GM18858 (cell line): ENCODE results near the gene GALNTL6.

ENCODE experiments used
- ATAC-seq: cut with Tn5 transposase; IDR thresholded peaks from one replicate; pipeline ENCODE4 v1.9.1; 2021; ENCODE audit not compliant: unreplicated experiment

The GALNTL6 gene

DNA sequence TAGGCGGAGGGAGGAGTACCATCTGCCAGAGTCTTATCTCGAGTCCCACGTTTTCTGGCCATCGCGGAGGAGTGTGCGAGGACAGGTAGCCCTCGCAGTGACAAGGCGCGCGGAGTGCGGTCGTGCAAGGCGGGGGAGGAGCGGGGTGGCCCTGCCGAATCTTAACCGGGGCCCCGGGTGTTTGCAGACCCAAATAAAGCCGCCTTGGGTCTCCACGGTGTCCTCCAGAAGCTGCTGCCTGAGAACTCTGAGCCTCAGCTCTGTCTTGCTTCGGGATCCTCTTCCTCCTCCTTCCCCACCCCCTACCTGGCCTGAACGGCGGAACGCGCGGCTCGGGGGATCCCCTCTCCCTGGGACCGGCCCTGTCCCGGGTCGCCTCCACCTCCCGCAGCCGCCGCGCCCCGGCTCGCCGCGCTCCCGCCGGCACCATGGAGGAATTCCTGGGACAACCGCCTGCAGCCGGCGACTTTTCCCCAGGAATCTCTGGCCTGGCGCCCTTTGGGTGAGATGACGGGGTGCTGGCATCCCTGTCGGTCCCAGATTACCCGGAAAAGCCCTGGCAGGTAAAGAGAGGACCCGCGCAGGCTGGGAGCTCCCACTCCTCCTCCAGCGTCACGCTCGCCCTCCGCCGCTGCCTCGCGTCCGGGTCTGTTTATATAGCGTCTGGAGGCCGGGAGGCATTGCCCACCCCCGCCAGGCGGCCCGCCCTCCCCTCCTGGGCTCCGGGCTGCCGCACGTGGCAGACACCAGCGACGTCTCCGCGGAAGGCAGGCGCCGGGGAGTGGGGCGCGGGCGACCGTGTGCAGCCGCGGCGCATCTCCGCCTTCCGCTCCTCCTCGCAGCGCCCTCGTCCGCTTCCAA lies at the start of gene GALNTL6:
Gene GALNTL6, plus strand, starts transcription at position 740 of the 861 bp plus-strand sequence.
- no peak for ATAC-seq

DNA sequence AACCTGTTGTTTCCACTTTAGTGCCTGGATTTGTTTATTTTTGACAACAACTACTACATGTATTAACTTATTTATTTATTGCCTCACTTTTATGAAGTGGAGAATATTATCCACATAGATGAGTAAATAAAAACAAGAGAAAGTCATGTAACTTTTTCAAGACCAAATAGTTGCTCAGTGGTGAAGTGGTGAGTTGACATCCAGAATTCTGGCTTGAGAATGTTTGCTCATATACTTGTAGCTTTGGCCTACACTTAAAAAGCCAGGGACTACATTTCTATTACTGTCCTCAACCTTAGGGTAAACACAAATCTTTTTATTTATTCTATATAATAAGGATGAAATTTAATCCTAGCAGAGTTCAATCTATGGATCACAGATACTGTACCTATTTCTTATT lies 47.7 kb upstream of the GALNTL6 start:
- ATAC-seq, result no peak

DNA sequence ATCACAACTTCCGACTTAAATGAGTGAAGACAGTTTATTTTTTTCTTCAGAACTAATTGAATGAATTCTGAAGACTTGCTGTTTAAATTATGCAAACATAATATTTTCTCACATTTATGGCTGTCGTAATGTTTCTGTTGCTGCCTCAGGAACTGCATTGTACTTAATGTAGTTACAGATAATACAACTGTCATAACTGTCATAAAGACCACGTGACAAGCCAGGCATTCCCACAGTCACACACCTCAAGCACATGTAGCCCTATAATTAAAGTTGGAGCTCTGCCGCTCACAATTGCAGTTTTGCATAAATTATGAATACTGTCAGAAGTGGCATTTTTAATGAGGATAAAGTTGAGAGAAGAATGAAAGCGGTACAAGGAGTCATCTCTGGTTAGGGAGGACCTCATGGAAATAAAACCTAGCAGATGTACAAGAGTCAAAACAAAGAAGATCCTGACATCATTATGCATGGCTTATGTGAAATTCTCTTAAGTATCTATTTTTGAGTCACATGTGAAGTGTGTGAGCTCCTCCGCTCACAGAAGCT lies 38.5 kb upstream of the GALNTL6 start:
- ATAC-seq, result no peak

DNA sequence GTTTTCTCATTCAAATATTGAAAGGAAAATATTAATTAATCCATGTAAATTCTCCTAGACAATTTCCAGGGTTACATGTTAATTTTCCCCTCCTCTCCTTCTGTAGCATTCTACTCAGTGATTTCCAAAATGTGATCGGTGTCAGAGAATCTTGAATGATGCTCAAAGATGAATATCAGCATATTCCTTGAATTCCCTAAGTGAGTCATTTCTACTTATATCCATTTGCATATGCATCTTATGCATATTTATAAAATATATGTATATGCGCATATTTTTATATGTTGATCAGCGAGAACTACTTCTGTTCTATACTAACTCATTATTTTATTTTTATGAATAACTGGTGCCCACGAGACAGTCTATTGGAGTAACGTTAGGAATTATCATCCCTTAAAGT lies 33.9 kb upstream of the GALNTL6 start:
- ATAC-seq, result no peak

DNA sequence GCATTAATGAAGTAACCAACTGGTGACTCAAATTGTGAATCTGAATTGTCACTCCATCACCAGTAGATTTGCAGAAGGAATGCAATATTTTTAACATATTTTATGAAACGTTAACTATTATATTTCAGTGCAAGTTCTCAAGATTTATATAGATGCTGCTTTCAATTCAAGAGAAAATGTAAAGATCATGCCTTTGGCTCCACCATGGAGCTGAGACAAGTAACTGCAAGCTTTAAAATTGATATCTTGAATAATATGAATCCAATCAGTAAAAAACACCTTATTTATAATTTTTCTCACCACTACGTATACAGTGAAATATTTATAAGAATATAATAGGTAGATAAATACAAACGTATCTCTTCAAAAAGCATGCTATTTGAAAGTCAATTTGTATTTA lies 27.8 kb upstream of the GALNTL6 start:
- ATAC-seq, result no peak

DNA sequence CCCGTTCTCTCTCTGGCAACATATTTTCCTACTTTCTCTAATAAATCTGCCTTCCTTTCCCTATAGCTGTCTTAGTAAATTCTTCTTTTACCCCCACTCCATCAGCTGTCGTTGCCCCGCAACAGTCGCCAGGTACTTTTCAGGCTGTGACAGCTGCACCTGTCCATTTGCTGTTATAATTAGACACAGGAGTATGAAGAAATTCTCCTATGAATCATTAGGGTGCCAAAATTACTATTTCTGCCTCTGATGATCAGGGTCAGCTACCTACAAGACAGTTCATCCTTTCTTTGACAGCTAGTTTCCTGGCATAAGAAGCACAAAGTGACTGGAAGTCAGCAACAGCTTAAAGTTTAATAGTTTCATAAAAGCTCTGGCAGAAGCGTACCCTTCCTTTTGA lies 19.5 kb upstream of the GALNTL6 start:
- no peak for ATAC-seq

DNA sequence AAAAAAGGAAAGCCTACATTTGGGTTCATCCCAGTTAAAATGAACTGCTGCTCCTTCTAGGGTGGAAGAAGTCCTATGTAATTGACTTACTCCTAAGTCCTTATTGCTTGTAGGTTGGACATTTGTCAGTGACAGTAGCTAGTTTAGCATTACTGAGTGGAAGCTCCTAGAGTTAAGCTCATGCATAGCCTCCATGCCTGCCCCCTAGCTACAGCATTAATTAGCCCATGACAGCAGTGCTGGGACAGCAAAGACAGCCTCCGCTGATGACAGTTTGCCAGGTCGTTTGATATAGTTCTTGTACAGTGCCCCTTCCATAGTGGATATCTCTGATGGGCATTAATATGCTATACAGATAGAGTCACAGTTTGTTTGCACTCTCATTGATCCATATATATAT lies 18.7 kb upstream of the GALNTL6 start:
- no peak for ATAC-seq

DNA sequence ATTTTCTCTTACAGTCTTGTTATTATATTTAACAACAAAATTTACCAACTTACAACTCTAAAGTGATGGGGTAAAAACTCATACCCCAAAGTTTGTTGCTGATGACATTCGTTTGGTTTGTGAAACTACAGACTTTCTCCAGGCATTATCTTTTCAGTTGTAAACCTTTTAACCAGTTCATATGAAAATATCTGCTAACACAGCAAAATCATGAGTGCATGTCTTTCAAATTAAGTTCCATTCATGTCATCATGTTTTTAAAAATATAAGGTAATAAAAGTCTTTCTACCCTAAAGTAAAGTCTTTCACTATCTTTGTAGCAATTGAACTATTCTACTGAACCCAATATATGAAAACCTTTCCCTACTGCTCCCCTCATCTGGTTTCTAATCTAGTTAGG lies 3.4 kb upstream of the GALNTL6 start:
- no peak for ATAC-seq

DNA sequence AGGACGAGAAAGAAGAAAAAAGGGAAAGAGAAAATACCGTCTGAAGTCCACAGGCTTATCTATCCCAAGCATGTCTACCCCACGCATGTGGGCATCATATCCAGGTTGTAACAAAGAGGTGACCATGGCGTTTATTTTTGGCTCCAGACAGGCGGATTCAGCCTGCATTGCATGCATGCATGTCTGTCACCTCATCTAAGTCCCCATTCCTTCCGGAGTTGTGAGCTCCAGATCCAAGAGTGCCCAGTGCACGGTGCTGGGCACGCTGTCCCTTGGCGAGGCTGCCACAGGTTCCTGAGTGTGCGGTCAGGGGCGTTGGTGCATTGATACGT lies 905 bp upstream of the GALNTL6 start:
- no peak for ATAC-seq

DNA sequence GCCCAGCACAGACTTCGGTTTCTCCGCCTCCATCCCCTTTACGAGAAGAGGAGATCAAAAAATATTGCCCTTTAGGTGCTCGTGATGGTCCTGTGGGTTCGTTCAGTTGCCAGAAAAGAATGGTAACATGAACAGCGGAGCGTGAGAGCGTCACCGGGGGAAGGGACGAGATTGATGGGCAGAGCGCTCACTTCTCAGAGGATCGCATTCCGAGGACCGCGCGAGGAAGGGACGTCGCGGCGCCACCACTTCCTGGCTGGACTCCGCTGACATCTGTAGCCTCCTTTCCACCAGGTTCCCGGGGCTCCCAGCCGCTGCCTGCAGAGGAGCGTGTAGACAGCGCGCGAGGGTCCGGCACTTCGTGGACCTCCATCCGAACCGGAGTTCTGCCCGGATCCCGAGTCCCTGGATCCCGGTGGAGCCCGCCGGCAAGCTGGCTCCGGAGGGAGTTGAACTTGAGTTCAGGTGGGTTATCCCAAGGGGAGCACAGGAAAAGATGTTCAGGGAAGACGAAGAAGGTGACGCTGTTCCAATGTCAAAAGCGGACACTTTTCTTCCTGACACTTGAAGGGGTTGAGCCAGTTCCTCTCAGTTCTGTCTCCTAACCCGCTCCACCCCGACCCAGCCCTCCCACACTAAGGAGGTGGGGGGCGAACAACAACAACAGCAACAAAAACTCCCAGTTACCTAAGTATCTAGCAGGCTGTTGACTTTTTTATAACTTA lies 484 bp downstream of the GALNTL6 start:
- no peak for ATAC-seq

DNA sequence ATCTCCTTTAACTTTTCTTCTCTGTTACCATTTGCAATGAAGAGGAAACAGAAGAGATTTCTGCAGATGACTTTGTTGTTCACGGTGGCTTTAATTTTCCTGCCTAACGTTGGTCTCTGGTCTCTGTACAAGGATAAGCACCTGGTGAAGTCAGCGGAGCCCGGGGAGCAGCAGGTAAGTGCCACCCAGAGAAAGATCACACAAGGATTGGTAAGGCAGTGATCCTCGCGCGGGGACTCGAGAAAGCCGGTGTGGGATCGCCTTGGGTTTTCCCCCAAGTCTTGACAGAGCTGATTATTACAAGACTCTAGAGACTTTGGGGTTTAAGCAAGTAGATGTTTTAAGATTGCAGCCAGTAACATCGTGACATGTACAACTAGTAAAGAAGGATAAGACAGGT lies 1.3 kb downstream of the GALNTL6 start:
- no peak for ATAC-seq

DNA sequence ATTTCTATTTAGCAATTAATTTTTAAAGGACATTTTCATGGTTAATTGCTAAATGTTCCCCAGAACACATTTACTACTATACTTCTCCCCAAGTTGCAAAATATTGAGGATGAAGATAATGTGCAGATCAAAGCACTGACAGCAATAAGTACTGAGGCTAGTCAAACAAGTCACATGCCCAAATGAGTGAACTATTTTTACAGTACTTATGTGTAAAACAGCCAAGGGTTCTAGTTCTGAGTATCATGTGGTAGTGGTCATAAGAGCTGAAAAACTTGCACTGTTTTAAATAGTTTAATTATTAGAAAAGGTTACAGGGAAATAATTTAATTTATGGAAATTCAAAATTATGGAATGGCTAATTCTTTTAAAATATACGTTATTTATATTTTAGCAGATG lies 3.8 kb downstream of the GALNTL6 start:
- ATAC-seq, result peak; percentile 57

DNA sequence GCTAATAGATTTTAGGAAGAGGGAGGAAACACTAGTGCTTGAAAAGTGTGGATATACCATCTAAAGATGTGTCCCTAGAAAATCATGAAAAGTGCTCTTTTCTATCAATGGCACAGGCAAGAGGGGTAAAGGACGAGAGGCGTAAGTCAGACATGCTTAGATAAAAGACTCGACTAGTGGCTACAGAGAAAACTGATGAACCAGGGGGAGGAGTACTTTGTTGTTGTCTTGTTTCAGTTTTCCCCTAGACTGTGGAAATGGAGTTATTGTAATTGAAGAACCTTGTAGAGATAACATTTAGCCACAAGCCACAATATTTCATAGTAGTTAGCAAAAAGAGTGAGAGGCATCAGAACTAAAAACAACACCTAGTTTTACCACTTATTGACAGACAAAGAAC lies 21.4 kb downstream of the GALNTL6 start:
- ATAC-seq, result no peak

DNA sequence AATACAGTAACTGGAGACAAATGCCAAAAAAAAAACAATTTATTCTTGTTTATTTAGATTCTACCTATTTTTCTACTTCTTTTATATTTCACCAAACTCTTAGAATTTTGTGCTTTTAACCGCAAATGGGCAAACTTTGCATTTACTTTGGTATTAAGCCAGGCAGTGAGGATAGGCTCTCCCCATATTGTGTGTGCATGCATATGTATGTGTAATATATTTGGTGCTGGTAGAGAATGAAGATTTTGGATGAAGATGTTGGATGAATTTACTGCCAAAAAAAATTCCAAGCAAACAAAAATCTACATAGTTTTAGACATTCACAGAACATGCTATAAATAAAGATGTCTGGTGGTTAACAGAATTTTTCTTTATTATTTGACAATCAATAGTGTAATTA lies 30.3 kb downstream of the GALNTL6 start:
- ATAC-seq, result no peak

DNA sequence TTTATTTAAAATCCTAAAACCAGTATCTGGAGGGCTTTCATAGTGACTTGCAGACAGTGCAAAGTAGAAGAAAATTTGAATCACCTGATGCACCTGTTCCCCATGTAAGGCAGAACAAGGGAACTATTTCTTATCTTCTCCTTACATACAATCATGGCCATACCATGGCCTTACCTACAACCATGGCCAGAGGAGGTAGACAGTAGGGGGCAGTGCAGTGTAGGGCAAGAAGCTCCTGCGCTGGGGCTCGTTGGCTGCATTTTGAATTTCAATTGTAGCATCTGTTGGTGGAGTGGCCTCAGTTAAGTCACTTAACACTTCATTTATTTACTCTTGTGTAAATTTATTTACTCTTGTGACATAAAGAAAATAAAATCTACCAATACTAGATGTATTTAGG lies 33.0 kb downstream of the GALNTL6 start:
- ATAC-seq, result peak; percentile 81

DNA sequence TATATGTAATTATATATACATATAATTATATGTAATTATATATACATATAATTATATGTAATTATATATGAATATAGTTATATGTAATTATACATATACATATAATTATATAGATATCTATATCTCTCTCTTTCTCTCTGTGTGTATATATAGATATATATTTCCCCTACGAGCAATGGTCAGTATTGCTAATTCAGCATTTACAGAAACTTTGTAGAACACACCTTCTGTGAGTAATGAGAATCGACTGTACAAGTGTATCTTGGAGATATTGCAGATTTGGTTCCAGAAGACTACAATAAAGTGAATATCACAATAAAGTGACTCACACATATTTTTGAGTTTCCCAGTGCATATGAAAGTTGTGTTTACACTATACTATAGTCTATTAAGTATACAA lies 33.7 kb downstream of the GALNTL6 start:
- no peak for ATAC-seq

DNA sequence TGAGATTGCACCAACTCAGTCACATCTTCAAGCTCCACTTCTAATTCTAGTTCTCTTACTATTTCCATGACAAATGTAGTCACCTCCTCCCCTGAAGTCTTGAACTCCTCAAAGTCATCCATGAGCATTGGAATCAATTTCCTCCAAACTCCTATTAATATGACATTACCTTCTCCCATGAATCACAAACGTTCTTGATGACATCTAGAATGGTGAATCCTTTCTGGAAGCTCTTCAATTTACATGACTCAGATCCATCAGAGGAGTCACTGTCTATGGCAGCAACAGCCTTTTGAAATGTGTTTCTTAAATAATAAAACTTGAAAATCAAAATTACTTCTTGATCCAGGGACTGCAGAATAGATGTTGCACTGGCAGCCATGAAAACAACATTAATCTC lies 34.5 kb downstream of the GALNTL6 start:
- no peak for ATAC-seq

DNA sequence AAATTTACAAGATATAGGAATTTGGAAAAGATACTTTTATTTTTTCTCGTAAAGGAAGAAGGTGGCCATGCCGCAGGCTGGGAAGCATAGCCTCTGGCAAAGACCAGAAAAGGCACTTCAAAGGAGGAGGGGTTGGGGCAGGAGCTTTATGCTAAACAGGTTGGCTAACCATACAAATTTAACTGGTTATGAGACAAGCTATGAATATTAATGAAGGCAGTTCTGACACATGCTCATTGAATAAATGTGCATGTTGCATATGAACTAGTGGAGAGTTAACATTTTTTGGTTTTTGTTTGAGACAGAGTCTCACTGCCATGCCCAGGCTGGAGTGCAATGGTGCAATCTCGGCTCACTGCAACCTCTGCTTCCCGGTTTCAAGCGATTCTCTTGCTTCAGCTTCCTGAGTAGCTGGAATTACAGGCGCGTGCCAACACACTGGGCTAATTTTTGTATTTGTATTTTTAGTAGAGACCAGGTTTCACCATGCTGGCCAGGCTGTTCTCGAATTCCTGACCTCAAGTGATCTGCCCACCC lies 36.5 kb downstream of the GALNTL6 start:
- ATAC-seq, result no peak

DNA sequence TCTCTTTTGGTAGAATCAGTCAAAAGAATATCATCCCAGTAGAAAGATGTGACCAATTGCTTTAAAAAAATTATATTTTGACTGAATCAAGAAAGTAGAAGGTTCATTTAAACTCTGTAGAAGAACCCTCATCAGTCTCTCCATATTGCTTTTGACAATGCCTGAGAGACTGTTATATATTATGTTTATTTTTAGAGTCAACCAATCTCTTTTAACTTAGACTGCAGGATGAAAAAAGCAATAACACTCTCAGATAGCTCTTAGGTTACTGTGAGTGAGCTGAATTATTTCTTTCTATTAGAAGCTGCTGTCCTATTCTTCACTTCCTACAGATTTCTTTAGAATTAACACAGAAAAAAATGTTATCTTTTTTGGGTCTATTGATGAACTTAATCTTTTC lies 38.1 kb downstream of the GALNTL6 start:
- no peak for ATAC-seq

DNA sequence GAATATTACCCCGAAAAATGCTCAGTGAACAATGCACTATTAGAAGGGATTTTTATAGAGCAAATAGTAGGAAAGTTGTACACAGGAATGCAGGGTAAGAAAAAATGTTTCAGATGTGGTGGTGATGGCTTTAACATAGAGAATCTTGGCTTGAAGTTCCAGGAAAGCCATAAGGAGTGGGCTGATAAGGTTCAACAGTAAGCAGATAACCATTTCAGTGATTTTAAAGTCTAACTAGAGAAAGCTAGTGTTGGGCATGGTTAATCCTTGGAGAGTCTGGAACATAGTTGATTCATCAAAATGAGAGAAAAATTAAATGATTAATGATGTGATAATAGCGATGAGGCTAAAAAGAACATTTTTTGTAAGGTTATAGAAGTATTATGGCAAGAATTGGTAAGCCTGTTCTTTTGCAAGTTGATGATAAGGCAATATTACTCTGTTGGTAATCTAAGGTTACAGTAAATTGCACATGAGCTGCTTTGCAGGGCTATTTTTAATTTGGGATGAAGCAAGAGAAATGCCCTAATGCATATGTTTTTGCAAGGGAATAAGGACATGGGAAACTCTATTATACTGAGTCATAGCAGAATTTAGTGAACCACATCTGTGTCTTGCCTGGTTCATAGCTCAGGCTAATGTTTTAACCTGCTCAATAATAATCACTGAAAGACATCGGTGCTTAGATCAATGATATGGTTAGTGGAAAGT lies 44.3 kb downstream of the GALNTL6 start:
- ATAC-seq, result no peak

DNA sequence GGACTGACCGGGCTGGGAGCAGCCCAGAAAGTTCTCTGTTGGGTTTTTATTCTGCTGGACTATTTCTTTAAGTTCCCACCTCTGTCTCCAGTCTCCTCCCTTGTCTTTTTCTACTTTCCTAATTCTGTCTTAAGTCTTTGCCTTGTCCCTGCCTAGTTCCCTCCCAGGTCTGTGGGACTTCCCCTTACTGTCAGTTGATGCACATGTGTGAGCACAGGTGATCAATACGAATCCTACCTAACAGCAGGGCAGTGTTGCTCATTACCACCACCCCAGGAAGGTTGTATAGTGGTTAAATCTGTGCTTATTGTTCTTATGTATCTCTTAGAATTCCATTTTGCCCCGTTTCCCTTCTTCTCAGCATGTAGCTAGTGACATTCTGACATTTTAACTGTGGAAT lies 62.1 kb downstream of the GALNTL6 start:
- ATAC-seq, result no peak
